ENCODE measurements around the gene ACVR1C.

GRCh38 chr2:157489983-157490382 lies 138.7 kb downstream of the ACVR1C start:
- TF ChIP-seq CTCF (conservative IDR thresholded peaks at IDR 0.05; ENCODE audit: low read depth, low read length): no peak
- no peak for TF ChIP-seq EZH2 (IDR thresholded peaks at IDR 0.05; ENCODE audit: low read length, unreplicated experiment)
